Parathyroid adenoma (tissue), 2 donors: ENCODE measurements around the gene SLPI.

ENCODE experiments used
- H2AFZ ChIP-seq: fragments of 300-600 bp; sonication (generic); one replicate; pipeline ENCODE4 v1.7.0; 2017; ENCODE audit warnings: antibody characterized with exemption, mild to moderate bottlenecking
- H3K27ac ChIP-seq: fragments of 300-600 bp; sonication (generic); one replicate; pipeline ENCODE4 v1.7.0; 2017
- H3K27me3 ChIP-seq: fragments of 300-600 bp; sonication (generic); one replicate; pipeline ENCODE4 v1.7.0; 2017; ENCODE audit warnings: low read length; ENCODE audit not compliant: control insufficient read depth, insufficient read depth
- H3K36me3 ChIP-seq: fragments of 300-600 bp; sonication (generic); one replicate; pipeline ENCODE4 v1.7.0; 2017; ENCODE audit warnings: low read length; ENCODE audit not compliant: control insufficient read depth, insufficient read depth
- H3K4me1 ChIP-seq: fragments of 300-600 bp; sonication (generic); one replicate; pipeline ENCODE4 v1.7.0; 2017; ENCODE audit warnings: control low read depth
- H3K4me2 ChIP-seq: fragments of 300-600 bp; sonication (generic); one replicate; pipeline ENCODE4 v1.7.0; 2017; ENCODE audit warnings: low read length
- H3K4me3 ChIP-seq: fragments of 300-600 bp; sonication (generic); one replicate; pipeline ENCODE4 v1.7.0; 2017; ENCODE audit warnings: low read depth, low read length
- H3K79me2 ChIP-seq: fragments of 300-600 bp; sonication (generic); one replicate; pipeline ENCODE4 v1.7.0; 2017; ENCODE audit warnings: control low read depth
- H3K9ac ChIP-seq: fragments of 300-600 bp; sonication (generic); one replicate; pipeline ENCODE4 v1.7.0; 2017; ENCODE audit warnings: mild to moderate bottlenecking
- H3K9me3 ChIP-seq: fragments of 300-600 bp; sonication (generic); one replicate; pipeline ENCODE4 v1.7.0; 2017; ENCODE audit warnings: low read length; ENCODE audit not compliant: control insufficient read depth
- CTCF ChIP-seq: fragments of 300-600 bp; sonication (generic); IDR thresholded peaks from one replicate; pipeline ENCODE4 v1.7.0; 2017; ENCODE audit warnings: antibody characterized with exemption, mild to moderate bottlenecking
- donor health status: primary hyperparathyroidism.

The SLPI gene

GRCh38 chr20:45282700-45283550 is 28.6 kb upstream of the SLPI start:
- Histone ChIP-seq H3K27ac (no peak overlapping the region), H3K4me1 (no peaks in the 10 kb centered on the region)

GRCh38 chr20:45279992-45280391 is 25.6 kb upstream of the SLPI start:
- H3K4me2 ChIP-seq, result no peak overlapping the region
- H3K36me3 ChIP-seq, result no peaks in the 10 kb centered on the region
- H3K79me2 ChIP-seq, result no peaks in the 10 kb centered on the region
- H3K27me3 ChIP-seq, result peaks cover 4% of the 10 kb centered on the region
- H3K4me1 ChIP-seq, result no peaks in the 10 kb centered on the region
- no peak overlapping the region for H2AFZ ChIP-seq
- H3K4me3 ChIP-seq, result no peak overlapping the region
- no peak overlapping the region for H3K27ac ChIP-seq
- TF ChIP-seq CTCF, result no peak
- H3K9me3 ChIP-seq, result no peaks in the 10 kb centered on the region
- no peak overlapping the region for H3K9ac ChIP-seq

More at GRCh38 chr20:45282700-45283550, 28.6 kb upstream of the SLPI start:
- Histone ChIP-seq H3K9ac (no peak overlapping the region), H2AFZ (no peak overlapping the region), H3K36me3 (no peaks in the 10 kb centered on the region), H3K4me3 (no peak overlapping the region), H3K79me2 (no peaks in the 10 kb centered on the region), H3K9me3 (no peaks in the 10 kb centered on the region), H3K27me3 (peaks cover 4% of the 10 kb centered on the region), H3K4me2 (no peak overlapping the region)
- TF ChIP-seq CTCF, result no peak

GRCh38 chr20:45275338-45275737 is 21.0 kb upstream of the SLPI start:
- Histone ChIP-seq H3K27ac (no peak overlapping the region), H3K27me3 (no peaks in the 10 kb centered on the region), H3K4me2 (no peak overlapping the region), H2AFZ (no peak overlapping the region), H3K79me2 (no peaks in the 10 kb centered on the region), H3K4me3 (no peak overlapping the region), H3K36me3 (no peaks in the 10 kb centered on the region), H3K4me1 (no peaks in the 10 kb centered on the region), H3K9ac (no peak overlapping the region), H3K9me3 (no peaks in the 10 kb centered on the region)
- no peak for TF ChIP-seq CTCF

DNA sequence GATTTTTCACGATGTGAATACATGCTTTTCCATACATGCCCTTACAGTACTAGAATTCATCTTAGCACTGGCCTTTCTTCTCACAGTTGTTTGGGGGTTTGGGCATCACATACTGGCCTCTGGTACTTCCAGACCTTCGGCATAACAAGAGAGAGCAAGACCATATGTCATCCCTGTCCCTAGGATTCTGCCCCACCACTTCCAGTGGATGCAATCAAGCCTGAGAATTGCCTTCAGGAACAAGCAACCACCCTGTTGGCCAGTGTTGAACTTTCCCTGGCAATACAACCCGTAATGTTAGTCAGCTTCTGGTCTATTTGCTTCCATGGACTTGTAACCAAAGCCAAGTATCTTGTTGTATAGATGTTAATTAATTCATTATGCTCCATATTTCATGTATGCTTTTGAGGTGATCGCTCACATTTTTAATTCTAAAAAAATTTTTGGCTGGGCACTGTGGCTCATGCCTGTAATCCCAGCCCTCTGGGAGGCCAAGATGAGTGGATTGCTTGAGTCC is 15.4 kb upstream of the SLPI start:
- Histone ChIP-seq H3K4me3 (no peak overlapping the region), H3K79me2 (no peaks in the 10 kb centered on the region), H3K27ac (no peak overlapping the region), H3K9me3 (no peaks in the 10 kb centered on the region), H3K9ac (no peak overlapping the region), H3K4me1 (no peaks in the 10 kb centered on the region), H2AFZ (no peak overlapping the region), H3K36me3 (no peaks in the 10 kb centered on the region), H3K4me2 (no peak overlapping the region), H3K27me3 (no peaks in the 10 kb centered on the region)
- no peak for TF ChIP-seq CTCF
